Activated CD4-positive, alpha-beta T cell treated with anti-CD3 and anti-CD28 coated beads for 36 hours (primary cell): ENCODE measurements around the gene MRPL28. TPM values are rescaled to one million over a fixed set of nuclear protein-coding genes. Genes with fewer than 3 reads are reported as not detected.
"Not testable (repeated sequence)": the region's sequence is repeated elsewhere in the genome, so short reads cannot be mapped to it uniquely, and the experiment has no call there.

ENCODE experiments used
- ATAC-seq: fragments of 200-7000 bp; cut with Tn5 transposase; one replicate; pipeline ENCODE4 v1.10.0; 2021; ENCODE audit warnings: mild to moderate bottlenecking, moderate library complexity
- CTCF ChIA-PET: fragments of 350-600 bp; sonication (Branson Sonifier 250); formaldehyde crosslinking; loops from one replicate; lab custom pipeline; 2021; ENCODE audit warnings: antibody characterized with exemption; lab: Charles Lee
- POLR2A ChIA-PET: fragments of 350-600 bp; sonication (Branson Sonifier 250); formaldehyde crosslinking; loops from one replicate; lab custom pipeline; 2021; ENCODE audit warnings: antibody characterized with exemption, inconsistent platforms; lab: Charles Lee
- DNase-seq: peaks from one replicate; pipeline ENCODE4 v3.0.0-alpha.2; 2020
- H3K27ac Mint-ChIP-seq: one replicate; pipeline ENCODE4 v1.8.0; 2021; ENCODE audit warnings: mixed read lengths
- H3K27me3 Mint-ChIP-seq: one replicate; pipeline ENCODE4 v1.8.0; 2021; ENCODE audit warnings: mixed read lengths
- H3K36me3 Mint-ChIP-seq: one replicate; pipeline ENCODE4 v1.8.0; 2021; ENCODE audit warnings: low read depth, mixed read lengths
- H3K4me1 Mint-ChIP-seq: one replicate; pipeline ENCODE4 v1.8.0; 2021; ENCODE audit warnings: mixed read lengths
- H3K4me3 Mint-ChIP-seq: one replicate; pipeline ENCODE4 v1.8.0; 2021; ENCODE audit warnings: mild to moderate bottlenecking, moderate library complexity, mixed read lengths
- H3K9me3 Mint-ChIP-seq: one replicate; pipeline ENCODE4 v1.8.0; 2021; ENCODE audit warnings: low read depth, mixed read lengths
- intact Hi-C, 2 experiments: fragments of 100-400 bp; cut with DNase I in 1 of 2; cut with micrococcal nuclease in 1 of 2; formaldehyde crosslinking; loops; one replicate each; pipeline versions ENCODE4 v1.14.2 to v1.15.1; 2022 to 2024; cut with DNase I, micrococcal nuclease
- total RNA-seq, 2 experiments: library from RNA; stranded (reverse); gene quantifications; one replicate each; pipeline ENCODE4 v1.2.3, GENCODE V29; 2021

MRPL28 gene
- total RNA-seq, 2 experiments from 2014 or later, result 90.2 to 94.4 TPM

DNA sequence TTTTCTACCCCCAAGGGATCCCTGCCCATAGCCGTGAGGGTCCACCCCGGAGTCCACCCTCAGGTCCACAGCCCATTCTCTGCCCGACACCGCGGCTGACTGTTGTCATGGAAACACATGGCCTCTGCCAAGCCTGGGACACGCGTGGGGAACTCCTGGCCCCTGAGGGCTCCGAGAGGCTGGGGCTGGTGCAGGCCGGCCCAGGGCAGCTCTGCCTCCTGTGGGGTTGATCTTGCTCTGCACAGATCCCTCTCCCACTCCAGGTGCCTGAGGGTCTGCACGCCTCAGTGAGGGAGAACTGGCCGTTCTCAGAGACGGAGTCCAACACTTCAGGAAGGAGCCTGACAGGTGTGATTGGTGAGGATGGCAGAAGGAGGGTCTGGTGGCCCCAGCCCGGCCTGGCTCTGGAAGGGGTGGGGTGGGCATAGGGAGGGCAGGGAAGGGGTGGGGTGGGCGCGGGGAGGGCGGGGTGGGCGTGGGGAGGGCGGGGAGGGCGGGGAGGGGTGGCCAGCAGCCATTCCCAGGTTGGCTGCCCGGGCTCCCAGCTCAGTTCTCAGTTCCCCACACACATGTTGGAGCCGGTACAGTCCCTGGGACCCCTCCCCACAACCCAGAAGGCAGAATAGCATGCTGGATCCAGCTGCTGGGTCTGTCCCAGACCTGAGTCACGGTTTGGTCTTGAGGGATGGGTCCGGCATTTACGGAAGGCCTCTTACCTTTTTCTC lies 6.4 kb downstream of the MRPL28 start:
- H3K36me3 Mint-ChIP-seq, result peaks cover 9% of the 10 kb centered on the region
- no peaks in the 10 kb centered on the region for H3K9me3 Mint-ChIP-seq
- H3K27me3 Mint-ChIP-seq, result peaks cover 5% of the 10 kb centered on the region
- CTCF ChIA-PET, result interaction anchor here (0.8 to 1.0 kb wide), 2 partner anchors 9 to 168 kb away, joined by 3 read pairs; no protein-coding TSS in a partner anchor
- peaks cover 5% of the 10 kb centered on the region for H3K4me1 Mint-ChIP-seq
- ATAC-seq (no peak), DNase-seq (no peak)
- H3K4me3 Mint-ChIP-seq, result no peak overlapping the region
- POLR2A ChIA-PET, result no interaction called here
- no peak overlapping the region for H3K27ac Mint-ChIP-seq
- intact Hi-C loops, result loop anchor here in 1 of 2 experiments (2.0 kb wide), 1 partner anchor 257 kb away; no protein-coding TSS in a partner anchor

- Mint-ChIP-seq H3K27me3 (peaks cover 5% of the 10 kb centered on the region), H3K36me3 (peaks cover 6% of the 10 kb centered on the region), H3K4me1 (peaks cover 5% of the 10 kb centered on the region), H3K4me3 (no peak overlapping the region), H3K9me3 (no peaks in the 10 kb centered on the region), H3K27ac (no peak overlapping the region)
- DNase-seq, result no peak
- ChIA-PET CTCF (interaction anchor here (0.8 to 2.3 kb wide), 4 partner anchors 8 to 257 kb away, joined by 3 to 15 read pairs (median 8); no protein-coding TSS in a partner anchor), POLR2A (interaction anchor here (1.0 kb wide), 1 partner anchor 256 kb away, joined by 4 read pairs; no protein-coding TSS in a partner anchor)
- ATAC-seq, result no peak
- intact Hi-C loops, result loop anchor here in 1 of 2 experiments (2.0 kb wide), 1 partner anchor 256 kb away; no protein-coding TSS in a partner anchor
Observed at GRCh38 chr16:363110-363765, 7.1 kb downstream of the MRPL28 start.

- H3K36me3 Mint-ChIP-seq, H3K9me3 Mint-ChIP-seq, H3K27me3 Mint-ChIP-seq, ATAC-seq, DNase-seq, H3K4me3 Mint-ChIP-seq, H3K4me1 Mint-ChIP-seq, H3K27ac Mint-ChIP-seq: not testable (repeated sequence)
- ChIA-PET CTCF (interaction anchor here (0.6 to 2.3 kb wide), 11 partner anchors 8 to 300 kb away, joined by 3 to 24 read pairs (median 4); no protein-coding TSS in a partner anchor), POLR2A (interaction anchor here (1.0 kb wide), 1 partner anchor 256 kb away, joined by 4 read pairs; no protein-coding TSS in a partner anchor)
- intact Hi-C loops, result loop anchor here (1.0 to 2.0 kb wide), 4 partner anchors 245 to 297 kb away; no protein-coding TSS in a partner anchor
Observed at GRCh38 chr16:362702-362999, 7.7 kb downstream of the MRPL28 start.

DNA sequence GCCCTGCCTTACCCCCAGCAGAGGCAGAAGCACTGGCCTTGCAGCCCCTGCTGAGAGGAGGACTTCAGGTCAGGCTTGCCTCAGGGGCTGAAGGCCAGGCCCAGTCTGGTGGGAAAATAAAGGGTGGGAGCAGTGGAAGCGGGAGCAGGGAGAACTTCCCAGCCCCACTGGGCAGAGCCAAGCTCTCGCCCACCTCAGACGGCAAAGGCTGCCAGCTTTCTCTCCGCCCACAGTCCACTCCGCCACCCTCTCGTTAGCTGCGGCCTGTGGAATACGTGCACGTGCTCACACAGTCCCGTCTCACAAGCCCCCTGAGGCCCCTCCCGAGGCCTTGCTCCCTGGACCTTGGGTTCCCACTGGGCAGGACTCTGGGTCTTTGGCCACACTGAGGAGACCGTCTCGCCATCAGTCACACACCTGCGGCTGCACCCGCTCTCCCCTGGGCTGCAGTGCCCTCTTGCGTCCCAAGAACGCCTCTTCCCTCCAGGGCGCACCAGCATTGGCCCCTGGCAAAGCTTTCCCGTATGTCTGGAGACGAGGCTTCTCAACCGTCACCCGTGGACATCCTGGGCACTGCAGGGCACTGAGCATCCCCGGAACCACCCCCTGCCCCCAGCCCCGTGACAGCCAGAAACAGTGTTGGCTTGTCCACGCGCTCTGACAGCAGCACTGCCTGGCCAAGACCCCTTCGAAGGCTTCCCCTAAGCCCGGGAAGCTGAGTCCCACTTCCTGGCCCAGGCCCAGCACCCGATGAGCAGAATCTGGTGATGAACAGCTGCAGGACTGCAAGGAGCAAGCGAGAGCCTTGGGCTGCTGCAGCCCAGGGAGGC lies 8.3 kb downstream of the MRPL28 start:
- CTCF ChIA-PET, result interaction anchor here (0.6 to 2.3 kb wide), 14 partner anchors 9 to 299 kb away, joined by 3 to 24 read pairs (median 4); no protein-coding TSS in a partner anchor
- Mint-ChIP-seq H3K4me1 (peaks cover 5% of the 10 kb centered on the region), H3K4me3 (no peak overlapping the region), H3K36me3 (peaks cover 5% of the 10 kb centered on the region), H3K27ac (no peak overlapping the region), H3K9me3 (no peaks in the 10 kb centered on the region), H3K27me3 (peaks cover 5% of the 10 kb centered on the region)
- DNase-seq, result peak; percentile 87
- ATAC-seq, result peak; percentile 96
- intact Hi-C loops, result loop anchor here (1.0 to 2.0 kb wide), 4 partner anchors 245 to 297 kb away; no protein-coding TSS in a partner anchor
- POLR2A ChIA-PET, result interaction anchor here (1.0 kb wide), 1 partner anchor 255 kb away, joined by 4 read pairs; no protein-coding TSS in a partner anchor

GRCh38 chr16:361341-361871 lies 8.9 kb downstream of the MRPL28 start:
- POLR2A ChIA-PET, result no interaction called here
- intact Hi-C loops, result no loop called here

DNA sequence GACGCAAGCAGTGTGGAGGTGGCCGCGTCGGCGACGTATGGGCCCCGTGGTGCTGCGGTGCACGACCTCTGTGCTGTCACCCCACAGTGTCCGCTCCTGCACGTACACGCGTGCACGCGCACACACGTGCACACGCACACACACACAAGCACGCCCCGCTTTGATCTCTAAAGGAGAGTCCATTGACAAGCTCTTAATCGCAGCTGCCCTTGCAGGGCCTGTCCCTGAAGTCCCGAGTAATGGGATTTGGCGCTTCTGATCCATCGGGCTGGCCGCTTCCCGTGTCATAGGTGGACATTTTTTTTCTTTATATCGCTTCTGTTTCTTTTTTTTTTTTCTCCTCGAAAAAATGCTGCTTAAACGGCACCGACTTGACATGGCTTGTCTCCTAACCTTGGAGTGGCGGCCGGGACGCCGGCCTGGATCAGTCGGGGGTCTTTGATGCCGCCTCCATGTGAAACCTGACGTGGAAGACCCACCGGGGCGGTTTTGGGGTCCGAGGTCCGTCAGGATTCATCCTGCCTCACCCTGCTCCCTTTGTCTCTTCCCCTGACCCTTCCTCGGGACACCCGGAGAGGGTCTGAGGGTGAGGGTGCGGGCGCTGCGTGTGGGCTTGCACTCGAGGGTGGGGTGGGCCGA lies 9.5 kb downstream of the MRPL28 start:
- ChIA-PET POLR2A (interaction anchor here (0.6 kb wide), 1 partner anchor 43 kb away, joined by 4 read pairs; no protein-coding TSS in a partner anchor), CTCF (interaction anchor here (0.7 to 2.3 kb wide), 4 partner anchors 11 to 254 kb away, joined by 4 to 15 read pairs (median 9); no protein-coding TSS in a partner anchor)
- peaks cover 5% of the 10 kb centered on the region for H3K27me3 Mint-ChIP-seq
- no peaks in the 10 kb centered on the region for H3K36me3 Mint-ChIP-seq
- no peak overlapping the region for H3K4me3 Mint-ChIP-seq
- H3K4me1 Mint-ChIP-seq, result peaks cover 5% of the 10 kb centered on the region
- no peak for ATAC-seq
- intact Hi-C loops, result no loop called here
- no peaks in the 10 kb centered on the region for H3K9me3 Mint-ChIP-seq
- no peak for DNase-seq
- H3K27ac Mint-ChIP-seq, result no peak overlapping the region

More at GRCh38 chr16:361341-361871, 8.9 kb downstream of the MRPL28 start:
- CTCF ChIA-PET, result interaction anchor here (0.6 to 2.3 kb wide), 11 partner anchors 12 to 299 kb away, joined by 3 to 24 read pairs (median 4); no protein-coding TSS in a partner anchor
- Mint-ChIP-seq H3K36me3 (no peaks in the 10 kb centered on the region), H3K27me3 (peaks cover 5% of the 10 kb centered on the region), H3K27ac (no peak overlapping the region), H3K4me1 (peaks cover 5% of the 10 kb centered on the region), H3K4me3 (no peak overlapping the region), H3K9me3 (no peaks in the 10 kb centered on the region)
- ATAC-seq, result no peak
- DNase-seq, result peak; percentile 13

DNA sequence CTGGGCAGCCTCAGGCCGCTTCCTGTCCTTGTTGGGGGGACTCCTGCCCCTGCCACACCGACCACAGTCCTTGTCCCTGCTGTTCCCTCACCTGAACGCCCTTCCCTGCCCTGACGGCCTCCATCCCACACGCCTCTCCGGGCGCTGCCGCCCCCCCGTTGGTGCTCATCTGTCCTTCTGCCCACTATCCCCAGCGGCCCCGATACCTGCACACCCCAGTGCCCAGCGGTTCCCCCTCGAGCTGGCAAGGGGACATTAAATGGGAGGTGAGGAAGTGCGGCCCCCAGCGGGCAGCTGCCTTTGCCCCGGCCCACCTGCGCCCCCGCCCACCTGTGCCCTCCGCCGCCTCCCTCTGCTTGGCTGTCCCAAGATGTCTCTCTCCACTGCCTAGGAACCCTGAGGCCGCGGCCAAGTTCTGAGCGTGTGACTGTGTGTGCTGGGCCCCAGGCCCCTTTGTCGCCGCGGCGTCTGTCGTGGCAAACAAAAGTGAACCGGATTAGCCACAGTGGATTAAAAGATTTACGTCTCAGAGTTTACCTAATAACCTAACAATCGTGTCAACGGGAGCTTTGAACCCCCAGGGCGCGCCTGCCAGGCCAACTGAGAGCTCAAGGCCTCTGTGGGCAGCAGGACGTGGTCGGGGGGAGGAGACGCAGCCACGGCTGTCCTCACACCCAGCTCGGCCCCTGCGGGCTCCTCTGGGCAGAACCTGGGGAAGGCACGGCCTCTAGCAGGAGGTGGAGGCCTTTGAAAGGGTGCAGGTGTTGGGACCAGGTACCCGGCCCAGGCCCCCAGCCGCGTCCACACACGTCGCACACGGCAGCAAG lies 10.3 kb downstream of the MRPL28 start:
- DNase-seq (peak; percentile 6), ATAC-seq (no peak)
- intact Hi-C loops, result no loop called here
- H3K27ac Mint-ChIP-seq, result no peak overlapping the region
- H3K4me1 Mint-ChIP-seq, result peaks cover 11% of the 10 kb centered on the region
- no peaks in the 10 kb centered on the region for H3K36me3 Mint-ChIP-seq
- POLR2A ChIA-PET, result interaction anchor here (0.6 kb wide), 1 partner anchor 44 kb away, joined by 4 read pairs; no protein-coding TSS in a partner anchor
- H3K4me3 Mint-ChIP-seq, result no peak overlapping the region
- H3K27me3 Mint-ChIP-seq, result peaks cover 5% of the 10 kb centered on the region
- CTCF ChIA-PET, result no interaction called here
- H3K9me3 Mint-ChIP-seq, result no peaks in the 10 kb centered on the region

DNA sequence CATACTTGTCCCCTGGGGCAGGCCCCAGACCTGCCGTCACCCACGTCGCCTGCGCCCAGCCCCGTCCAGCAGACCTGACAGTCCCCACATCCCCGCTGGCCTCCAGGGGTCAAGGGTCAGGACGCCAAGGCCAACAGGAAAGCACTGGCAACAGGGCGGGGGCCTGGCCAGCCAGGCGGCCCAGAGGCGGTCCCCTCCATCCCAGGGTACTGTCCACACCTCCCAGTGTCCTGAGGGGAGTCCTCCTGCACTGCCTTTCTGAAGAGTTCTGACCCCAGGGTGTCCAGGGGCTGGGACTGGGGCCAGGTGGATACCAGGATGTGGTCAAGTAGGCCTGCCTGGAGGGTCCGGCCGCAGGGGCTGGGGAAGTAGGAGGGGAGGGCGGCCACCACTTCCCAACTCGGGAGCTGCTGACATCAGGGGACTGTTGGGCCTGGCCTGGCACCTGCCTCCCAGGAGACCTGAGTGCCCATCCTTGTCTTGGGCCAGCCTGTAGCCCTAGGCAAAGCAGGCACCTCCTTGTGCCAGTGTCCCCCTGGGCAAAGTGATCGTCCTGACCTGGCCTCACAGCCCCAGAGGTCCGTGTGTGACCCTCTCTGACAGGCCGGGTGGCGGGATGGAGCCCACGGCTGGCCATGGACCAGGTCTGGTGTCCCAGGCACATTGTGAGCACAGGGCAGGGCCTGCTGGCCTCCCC lies 11.1 kb downstream of the MRPL28 start:
- no peaks in the 10 kb centered on the region for H3K9me3 Mint-ChIP-seq
- no peak overlapping the region for H3K4me3 Mint-ChIP-seq
- H3K4me1 Mint-ChIP-seq, result peaks cover 16% of the 10 kb centered on the region
- ChIA-PET POLR2A (no interaction called here), CTCF (no interaction called here)
- H3K27me3 Mint-ChIP-seq, result peaks cover 5% of the 10 kb centered on the region
- DNase-seq (no peak), ATAC-seq (no peak)
- intact Hi-C loops, result no loop called here
- H3K36me3 Mint-ChIP-seq, result no peaks in the 10 kb centered on the region
- no peak overlapping the region for H3K27ac Mint-ChIP-seq

GRCh38 chr16:356741-357140 lies 13.6 kb downstream of the MRPL28 start:
- Mint-ChIP-seq H3K4me3 (no peak overlapping the region), H3K27me3 (no peaks in the 10 kb centered on the region), H3K9me3 (no peaks in the 10 kb centered on the region), H3K36me3 (no peaks in the 10 kb centered on the region), H3K4me1 (peaks cover 18% of the 10 kb centered on the region), H3K27ac (no peak overlapping the region)
- POLR2A ChIA-PET, result no interaction called here
- CTCF ChIA-PET, result interaction anchor here (0.8 kb wide), 1 partner anchor 175 kb away, joined by 3 read pairs; no protein-coding TSS in a partner anchor
- intact Hi-C loops, result no loop called here
- no peak for ATAC-seq
- no peak for DNase-seq
